ENCODE measurements around the gene DYNLRB1. TPM values are rescaled to one million over a fixed set of nuclear protein-coding genes. Genes with fewer than 3 reads are reported as not detected.
"Not testable (repeated sequence)": the region's sequence is repeated elsewhere in the genome, so short reads cannot be mapped to it uniquely, and the experiment has no call there.

DYNLRB1 gene
- polyA plus RNA-seq, 3 donors, result 139 to 166 (median 148) TPM

DNA sequence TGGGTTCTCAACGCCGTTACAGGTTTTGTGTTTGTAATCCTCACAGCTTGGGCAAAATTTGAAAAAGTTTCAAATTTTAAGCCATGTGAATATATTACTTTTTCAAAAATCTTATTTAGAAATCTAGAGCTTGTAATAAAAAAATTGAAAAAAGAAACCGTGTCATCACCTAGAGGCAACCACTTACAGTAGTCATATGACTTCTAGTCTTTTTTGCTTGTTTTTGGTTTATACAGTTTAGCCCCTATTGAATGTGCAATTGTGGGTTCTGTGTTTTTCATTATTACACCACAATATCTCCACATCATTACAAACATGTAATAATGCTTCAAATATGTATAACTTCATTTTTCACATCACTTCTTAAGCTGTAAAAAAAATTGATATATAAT, 888 bp downstream of the DYNLRB1 start:
- peak in 1 of 3 donors; percentile 26 for DNase-seq
- peaks cover 12 to 29% of the 10 kb centered on the region in 2 donors for H3K36me3 Mint-ChIP-seq

DNA sequence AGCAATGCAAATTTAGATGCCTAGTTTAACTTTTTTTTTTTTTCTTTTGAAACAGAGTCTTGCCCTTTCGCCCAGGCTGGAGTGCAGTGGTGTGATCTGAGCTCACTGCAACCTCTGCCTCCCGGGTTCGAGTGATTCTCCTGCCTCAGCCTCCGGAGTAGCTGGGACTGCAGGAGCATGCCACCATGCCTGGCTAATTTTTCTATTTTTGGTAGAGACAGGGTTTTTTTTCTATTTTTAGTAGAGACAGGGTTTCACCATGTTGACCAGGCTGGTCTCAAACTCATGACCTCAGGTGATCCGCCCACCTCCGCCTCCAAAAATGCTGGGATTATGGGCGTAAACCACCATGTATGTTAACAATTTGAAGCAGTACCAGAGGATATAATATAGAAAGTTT, 2.6 kb downstream of the DYNLRB1 start:
- H3K36me3 ChIP-seq (replicated peaks in 1 of 2; ENCODE audit: control insufficient read depth in 1 of 2, insufficient read depth in 2 of 2, low read length in 2 of 2), result peaks cover 3 to 35% of the 10 kb centered on the region in 2 donors
- H3K4me3 ChIP-seq (replicated peaks in 1 of 3; ENCODE audit: low read depth in 2 of 3, low read length in 3 of 3); H3K9ac ChIP-seq (ENCODE audit: insufficient read depth, low read length, poor library complexity, severe bottlenecking); H2AFZ ChIP-seq (ENCODE audit: insufficient read depth, low read depth, low read length, poor library complexity, severe bottlenecking); DNase-seq; H3K9me3 ChIP-seq (replicated peaks in 1 of 2; ENCODE audit: control insufficient read depth in 1 of 2, insufficient read depth in 1 of 2, low read length in 2 of 2); H3K4me3 Mint-ChIP-seq; H3K9me3 Mint-ChIP-seq; H3K27me3 Mint-ChIP-seq (ENCODE audit: low read depth in 3 of 3); H3K4me2 ChIP-seq (replicated peaks; ENCODE audit: extremely low read depth, low read length, poor library complexity, severe bottlenecking); intact Hi-C loops (cut with micrococcal nuclease); H3K27ac Mint-ChIP-seq; H3K27me3 ChIP-seq (ENCODE audit: control insufficient read depth in 2 of 2, insufficient read depth in 2 of 2, low read length in 2 of 2); H3K27ac ChIP-seq (ENCODE audit: low read depth in 1 of 2, low read length in 2 of 2): not testable (repeated sequence)
- 95% methylated on average over 3 of the region's 7 CpGs for WGBS (ENCODE audit: insufficient coverage)
- Mint-ChIP-seq H3K36me3 (peaks cover 17 to 40% of the 10 kb centered on the region in 2 donors), H3K4me1 (peaks cover 32% of the 10 kb centered on the region)
- peaks cover 12 to 21% of the 10 kb centered on the region in 2 donors for H3K4me1 ChIP-seq (ENCODE audit: control insufficient read depth in 1 of 2, insufficient read depth in 2 of 2, low read length in 2 of 2)
- peaks cover 79% of the 10 kb centered on the region for H3K79me2 ChIP-seq (ENCODE audit: insufficient read depth, low read length)
- peaks cover 53% of the 10 kb centered on the region for H4K20me1 ChIP-seq (ENCODE audit: insufficient read depth, low read length)

More for the DNA sequence above, 888 bp downstream of the DYNLRB1 start:
- H3K4me1 Mint-ChIP-seq, result peaks cover 27% of the 10 kb centered on the region
- no peaks in the 10 kb centered on the region for H3K27me3 ChIP-seq (ENCODE audit: control insufficient read depth in 2 of 2, insufficient read depth in 2 of 2, low read length in 2 of 2)
- peak overlapping the region; percentile 84 to 98 (median 93) for H3K4me3 ChIP-seq (replicated peaks in 1 of 3; ENCODE audit: low read depth in 2 of 3, low read length in 3 of 3)
- H4K20me1 ChIP-seq (ENCODE audit: insufficient read depth, low read length), result peaks cover 36% of the 10 kb centered on the region
- peak overlapping the region; percentile 97 to 99 for H3K4me3 Mint-ChIP-seq
- WGBS (ENCODE audit: insufficient coverage), result no CpG with 5 or more reads among the region's 3 CpGs
- H3K9ac ChIP-seq (ENCODE audit: insufficient read depth, low read length, poor library complexity, severe bottlenecking), result peak overlapping the region; percentile 90
- H3K79me2 ChIP-seq (ENCODE audit: insufficient read depth, low read length), result peaks cover 61% of the 10 kb centered on the region
- TF ChIP-seq, protein P1, sequence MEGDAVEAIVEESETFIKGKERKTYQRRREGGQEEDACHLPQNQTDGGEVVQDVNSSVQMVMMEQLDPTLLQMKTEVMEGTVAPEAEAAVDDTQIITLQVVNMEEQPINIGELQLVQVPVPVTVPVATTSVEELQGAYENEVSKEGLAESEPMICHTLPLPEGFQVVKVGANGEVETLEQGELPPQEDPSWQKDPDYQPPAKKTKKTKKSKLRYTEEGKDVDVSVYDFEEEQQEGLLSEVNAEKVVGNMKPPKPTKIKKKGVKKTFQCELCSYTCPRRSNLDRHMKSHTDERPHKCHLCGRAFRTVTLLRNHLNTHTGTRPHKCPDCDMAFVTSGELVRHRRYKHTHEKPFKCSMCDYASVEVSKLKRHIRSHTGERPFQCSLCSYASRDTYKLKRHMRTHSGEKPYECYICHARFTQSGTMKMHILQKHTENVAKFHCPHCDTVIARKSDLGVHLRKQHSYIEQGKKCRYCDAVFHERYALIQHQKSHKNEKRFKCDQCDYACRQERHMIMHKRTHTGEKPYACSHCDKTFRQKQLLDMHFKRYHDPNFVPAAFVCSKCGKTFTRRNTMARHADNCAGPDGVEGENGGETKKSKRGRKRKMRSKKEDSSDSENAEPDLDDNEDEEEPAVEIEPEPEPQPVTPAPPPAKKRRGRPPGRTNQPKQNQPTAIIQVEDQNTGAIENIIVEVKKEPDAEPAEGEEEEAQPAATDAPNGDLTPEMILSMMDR (IDR thresholded peaks at IDR 0.05), result no peak
- H3K36me3 ChIP-seq (replicated peaks in 1 of 2; ENCODE audit: control insufficient read depth in 1 of 2, insufficient read depth in 2 of 2, low read length in 2 of 2), result peaks cover under 1 to 26% of the 10 kb centered on the region in 2 donors
- H3K27ac ChIP-seq (ENCODE audit: low read depth in 1 of 2, low read length in 2 of 2), result peak overlapping the region; percentile 59 to 85
- peaks cover 0 to 5% (median 0%) of the 10 kb centered on the region in 7 donors for H3K9me3 Mint-ChIP-seq
- peaks cover 0 to 2% (median 2%) of the 10 kb centered on the region in 3 donors for H3K27me3 Mint-ChIP-seq (ENCODE audit: low read depth in 3 of 3)
- H3K9me3 ChIP-seq (replicated peaks in 1 of 2; ENCODE audit: control insufficient read depth in 1 of 2, insufficient read depth in 1 of 2, low read length in 2 of 2), result no peaks in the 10 kb centered on the region
- intact Hi-C loops (cut with micrococcal nuclease), result no loop called here
- peak overlapping the region; percentile 99 for H2AFZ ChIP-seq (ENCODE audit: insufficient read depth, low read depth, low read length, poor library complexity, severe bottlenecking)
- H3K4me1 ChIP-seq (ENCODE audit: control insufficient read depth in 1 of 2, insufficient read depth in 2 of 2, low read length in 2 of 2), result peaks cover 12 to 21% of the 10 kb centered on the region in 2 donors
- peak overlapping the region in 6 of 7 donors; percentile 89 to 98 (median 96) for H3K27ac Mint-ChIP-seq
- peak overlapping the region; percentile 98 for H3K4me2 ChIP-seq (replicated peaks; ENCODE audit: extremely low read depth, low read length, poor library complexity, severe bottlenecking)

DNA sequence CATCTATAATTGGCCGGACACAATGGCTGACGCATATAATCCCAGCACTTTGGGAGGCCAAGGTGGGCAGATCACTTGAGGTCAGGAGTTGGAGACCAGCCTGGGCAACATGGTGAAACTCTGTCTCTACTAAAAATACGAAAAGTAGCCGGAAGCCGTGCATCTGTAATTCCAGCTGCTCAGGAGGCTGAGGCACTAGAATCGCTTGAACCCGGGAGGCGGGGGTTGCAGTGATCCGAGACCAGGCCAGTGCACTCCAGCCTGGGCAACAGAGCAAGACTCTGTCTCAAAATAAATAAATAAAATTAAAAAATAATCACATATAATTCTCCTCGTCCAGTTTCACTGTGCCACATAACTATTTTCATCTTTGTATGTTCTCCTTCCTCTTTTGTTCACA, 3.6 kb downstream of the DYNLRB1 start:
- H3K36me3 ChIP-seq (replicated peaks in 1 of 2; ENCODE audit: control insufficient read depth in 1 of 2, insufficient read depth in 2 of 2, low read length in 2 of 2), result peaks cover 3 to 45% of the 10 kb centered on the region in 2 donors
- H3K9ac ChIP-seq (ENCODE audit: insufficient read depth, low read length, poor library complexity, severe bottlenecking); DNase-seq; H3K4me2 ChIP-seq (replicated peaks; ENCODE audit: extremely low read depth, low read length, poor library complexity, severe bottlenecking); H2AFZ ChIP-seq (ENCODE audit: insufficient read depth, low read depth, low read length, poor library complexity, severe bottlenecking); H3K27me3 Mint-ChIP-seq (ENCODE audit: low read depth in 3 of 3); H3K4me3 ChIP-seq (replicated peaks in 1 of 3; ENCODE audit: low read depth in 2 of 3, low read length in 3 of 3); H3K9me3 ChIP-seq (replicated peaks in 1 of 2; ENCODE audit: control insufficient read depth in 1 of 2, insufficient read depth in 1 of 2, low read length in 2 of 2); H3K27ac Mint-ChIP-seq; H3K27me3 ChIP-seq (ENCODE audit: control insufficient read depth in 2 of 2, insufficient read depth in 2 of 2, low read length in 2 of 2); H3K4me3 Mint-ChIP-seq; H3K27ac ChIP-seq (ENCODE audit: low read depth in 1 of 2, low read length in 2 of 2); H3K9me3 Mint-ChIP-seq: not testable (repeated sequence)
- peaks cover 63% of the 10 kb centered on the region for H4K20me1 ChIP-seq (ENCODE audit: insufficient read depth, low read length)
- peaks cover 10 to 20% of the 10 kb centered on the region in 2 donors for H3K4me1 ChIP-seq (ENCODE audit: control insufficient read depth in 1 of 2, insufficient read depth in 2 of 2, low read length in 2 of 2)
- WGBS (ENCODE audit: insufficient coverage), result 98% methylated on average over 8 of the region's 10 CpGs
- intact Hi-C loops (cut with micrococcal nuclease), result loop anchor here in 1 of 2 donors (5.0 kb wide), 1 partner anchor 218 kb away; the partner anchor contains the start of gene AHCY
- Mint-ChIP-seq H3K4me1 (peaks cover 27% of the 10 kb centered on the region), H3K36me3 (peaks cover 21 to 47% of the 10 kb centered on the region in 2 donors)
- H3K79me2 ChIP-seq (ENCODE audit: insufficient read depth, low read length), result peaks cover 89% of the 10 kb centered on the region
